HepG2 (cell line): Measurements from ENCODE around the gene KIF6. TPM values are rescaled to one million over a fixed set of nuclear protein-coding genes. Genes with fewer than 3 reads are reported as not detected.

Source experiments
- ELF3 ChIP-seq: IDR thresholded peaks from 2 replicates; pipeline ENCODE4 v1.6.1; 2016; ENCODE audit warnings: missing genetic modification reagents, missing compliant biosample characterization
- HOMEZ ChIP-seq: IDR thresholded peaks from 2 replicates; pipeline ENCODE4 v1.6.1; 2016; ENCODE audit warnings: low read depth
- JUNB ChIP-seq: sonication (generic); formaldehyde crosslinking; IDR thresholded peaks from 2 replicates; pipeline ENCODE4 v1.8.0; 2022; ENCODE audit warnings: missing genetic modification reagents, mild to moderate bottlenecking, borderline replicate concordance
- SKIL ChIP-seq: sonication (generic); formaldehyde crosslinking; IDR thresholded peaks from 2 replicates; pipeline ENCODE4 v1.8.0; 2022; ENCODE audit warnings: missing genetic modification reagents, mild to moderate bottlenecking, moderate library complexity, borderline replicate concordance
- ZSCAN30 ChIP-seq: sonication (generic); formaldehyde crosslinking; IDR thresholded peaks from 2 replicates; pipeline ENCODE4 v1.5.0; 2020; ENCODE audit warnings: mild to moderate bottlenecking, missing genetic modification reagents
- polyA plus RNA-seq, 8 experiments: library from polyadenylated mRNA; depleted of rRNA in 3 of 8; stranded (reverse) in 7 of 8; unstranded in 1 of 8; fragments of >200 nt; fragmentation: Illumina TruSeq in 4 of 8; extraction: Trizol in 4 of 8; gene quantifications; 2 replicates each; pipeline versions ENCODE4 v1.2.1 to v1.2.3, GENCODE V29; 2011 to 2016; ENCODE audit warnings: low read depth in 4 of 8, missing spikeins in 1 of 8, mixed read lengths in 1 of 8; ENCODE audit not compliant: insufficient read depth in 1 of 8
- total RNA-seq, 5 experiments: library from RNA; depleted of rRNA; stranded (reverse); fragments of >200 nt; fragmentation: Illumina TruSeq; extraction: Trizol; gene quantifications; 2 replicates each; pipeline ENCODE4 v1.2.3, GENCODE V29; 2016; ENCODE audit warnings: low read depth in 1 of 5
- TF ChIP-seq, protein P1 (sequence below), 2 experiments: sonication (generic) in 1 of 2; formaldehyde crosslinking in 1 of 2; IDR thresholded peaks; 2 replicates each; pipeline versions ENCODE4 v1.5.1 to v1.6.1; 2011 to 2020; ENCODE audit warnings: borderline replicate concordance in 1 of 2, low read depth in 1 of 2, low read length in 1 of 2, mild to moderate bottlenecking in 1 of 2, missing genetic modification reagents in 1 of 2, moderate library complexity in 1 of 2

Gene KIF6
- total and polyA plus RNA-seq, 2 of the 13 experiments (the other 11 are each of a cell fraction or from before 2014, with no cell fraction given), result 0.04 to 0.27 TPM

GRCh38 chr6:39321761-39322160 lies 403.4 kb downstream of the KIF6 start (continued):
- TF ChIP-seq SKIL (CRISPR knock-in tag), result no peak
- no peak for TF ChIP-seq HOMEZ
- TF ChIP-seq, protein P1, sequence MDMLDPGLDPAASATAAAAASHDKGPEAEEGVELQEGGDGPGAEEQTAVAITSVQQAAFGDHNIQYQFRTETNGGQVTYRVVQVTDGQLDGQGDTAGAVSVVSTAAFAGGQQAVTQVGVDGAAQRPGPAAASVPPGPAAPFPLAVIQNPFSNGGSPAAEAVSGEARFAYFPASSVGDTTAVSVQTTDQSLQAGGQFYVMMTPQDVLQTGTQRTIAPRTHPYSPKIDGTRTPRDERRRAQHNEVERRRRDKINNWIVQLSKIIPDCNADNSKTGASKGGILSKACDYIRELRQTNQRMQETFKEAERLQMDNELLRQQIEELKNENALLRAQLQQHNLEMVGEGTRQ (IDR thresholded peaks at IDR 0.05; ENCODE audit: low read depth, low read length), result no peak
- TF ChIP-seq, protein P1 (CRISPR knock-in tag; IDR thresholded peaks at IDR 0.05; ENCODE audit: borderline replicate concordance), result no peak
- no peak for TF ChIP-seq ZSCAN30 (CRISPR knock-in tag)
- TF ChIP-seq ELF3 (CRISPR knock-in tag), result no peak
- TF ChIP-seq JUNB, result no peak
- TF ChIP-seq, all 625 proteins: peak for 0
